GM12872 (cell line): ENCODE measurements around the gene LEMD2.

Experiments
- CTCF ChIP-seq: IDR thresholded peaks from 3 replicates; pipeline ENCODE4 v1.5.1; 2011; ENCODE audit warnings: low read depth, mild to moderate bottlenecking, low read length, moderate library complexity; ENCODE audit not compliant: insufficient read depth

The LEMD2 gene

GRCh38 chr6:33828764-33829731 lies 40.1 kb upstream of the LEMD2 start:
- TF ChIP-seq CTCF = no peak

DNA sequence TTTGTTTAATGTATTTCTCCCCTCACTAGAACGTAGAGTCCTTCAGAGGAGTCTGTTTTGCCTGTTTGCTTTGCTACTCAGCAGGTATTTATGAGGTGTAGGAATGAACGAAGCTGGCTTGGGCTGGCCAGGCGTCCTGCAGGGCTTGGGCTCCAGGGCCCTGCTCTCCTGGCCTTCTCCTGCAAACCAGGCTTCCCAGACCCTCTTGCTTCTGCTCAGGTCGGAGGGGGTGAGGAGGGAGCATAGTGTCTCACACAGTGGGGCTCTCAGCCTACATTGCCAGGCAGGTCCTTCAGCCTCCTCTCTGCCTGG lies 39.5 kb upstream of the LEMD2 start:
- TF ChIP-seq CTCF = no peak

GRCh38 chr6:33827546-33828451 lies 38.9 kb upstream of the LEMD2 start:
- no peak for TF ChIP-seq CTCF

DNA sequence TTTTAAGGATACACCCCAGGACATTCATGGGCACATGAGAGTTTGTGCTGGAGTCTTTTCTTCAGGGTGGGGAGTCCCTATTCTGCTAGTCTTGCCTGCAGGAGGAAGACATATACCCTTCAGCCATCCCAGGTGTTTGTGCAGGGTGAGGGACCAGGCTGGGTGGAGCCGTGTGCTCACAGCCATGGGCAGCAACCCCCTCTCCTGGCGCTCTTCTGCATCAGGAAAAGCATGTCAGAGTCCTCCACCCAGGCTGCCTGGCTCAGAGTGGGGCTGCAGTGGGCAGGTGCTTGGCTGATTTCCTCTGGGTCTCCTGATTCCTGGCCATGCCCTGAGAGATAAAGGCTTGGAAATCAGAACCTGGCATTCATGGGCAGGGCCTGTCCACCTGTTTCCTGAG lies 37.6 kb upstream of the LEMD2 start:
- TF ChIP-seq CTCF = no peak

- no peak for TF ChIP-seq CTCF
Observed at GRCh38 chr6:33824461-33825154, 35.7 kb upstream of the LEMD2 start.

DNA sequence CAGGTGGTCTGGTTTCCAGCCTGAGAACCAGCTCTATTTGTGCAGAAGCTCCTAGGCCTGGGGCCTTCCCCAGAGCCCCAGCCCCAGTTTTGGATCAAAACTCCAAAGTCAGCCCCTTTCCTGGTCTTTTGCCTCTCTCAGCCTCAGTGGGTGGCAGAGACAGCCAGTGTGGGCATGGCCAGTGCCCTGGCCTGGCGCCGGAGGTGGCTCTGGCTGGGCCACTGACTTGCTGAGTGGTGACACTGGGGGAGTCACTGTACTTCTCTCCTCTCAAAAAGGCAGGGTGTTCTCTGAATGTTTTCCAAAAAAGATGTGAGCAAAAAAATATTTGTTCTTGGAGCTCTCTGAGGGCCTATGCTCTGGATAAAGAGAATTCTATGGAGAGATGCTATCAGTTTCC lies 34.9 kb upstream of the LEMD2 start:
- TF ChIP-seq CTCF = no peak
